Activated naive CD8-positive, alpha-beta T cell treated with anti-CD3 and anti-CD28 coated beads for 36 hours (primary cell): Measurements from ENCODE around the gene CRYBG1. TPM values are rescaled to one million over a fixed set of nuclear protein-coding genes. Genes with fewer than 3 reads are reported as not detected.
A peak's percentile ranks its signal among the peaks of the same experiment; 100 is the strongest.

Source experiments
- DNase-seq: peaks from one replicate; pipeline ENCODE4 v3.0.0; 2021
- H3K27ac Mint-ChIP-seq: one replicate; pipeline ENCODE4 v1.8.0; 2022; ENCODE audit warnings: mild to moderate bottlenecking, moderate library complexity, mixed read lengths
- H3K27me3 Mint-ChIP-seq: one replicate; pipeline ENCODE4 v1.8.0; 2022; ENCODE audit warnings: mild to moderate bottlenecking, mixed read lengths
- H3K36me3 Mint-ChIP-seq: one replicate; pipeline ENCODE4 v1.8.0; 2021; ENCODE audit warnings: mild to moderate bottlenecking, mixed read lengths
- H3K4me1 Mint-ChIP-seq: one replicate; pipeline ENCODE4 v1.8.0; 2021; ENCODE audit warnings: mixed read lengths
- H3K4me3 Mint-ChIP-seq: one replicate; pipeline ENCODE4 v1.8.0; 2022; ENCODE audit warnings: mild to moderate bottlenecking, moderate library complexity, mixed read lengths
- H3K9me3 Mint-ChIP-seq: one replicate; pipeline ENCODE4 v1.8.0; 2022; ENCODE audit warnings: mixed read lengths
- total RNA-seq, 2 experiments: library from RNA; stranded (reverse); gene quantifications; one replicate each; pipeline ENCODE4 v1.2.3, GENCODE V29; 2021

The CRYBG1 gene
- total RNA-seq, 2 experiments from 2014 or later: 20.3 to 20.4 TPM

DNA sequence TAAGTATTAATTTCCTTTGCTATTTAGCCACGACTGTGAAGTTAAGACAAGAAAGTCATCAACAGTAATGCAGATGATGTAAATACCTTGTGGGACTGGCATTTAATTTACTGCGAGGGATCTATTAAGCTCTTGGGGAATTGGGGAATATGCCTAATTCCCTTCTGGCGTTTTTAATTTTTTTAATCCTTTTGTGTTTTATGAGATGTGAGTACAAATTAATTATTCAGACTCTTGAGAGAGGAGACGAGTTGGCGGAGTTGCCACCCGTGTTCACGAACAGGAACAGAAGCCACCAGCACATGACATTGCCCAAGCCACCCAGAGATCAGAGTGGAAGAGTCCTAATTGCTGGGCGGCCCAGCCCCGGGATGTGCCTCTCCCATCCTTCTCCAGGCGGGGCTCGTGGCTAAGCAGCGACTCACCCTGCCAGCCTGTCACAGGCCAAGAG is 533 bp upstream of the CRYBG1 start:
- Mint-ChIP-seq H3K27me3 (peaks cover 66% of the 10 kb centered on the region), H3K36me3 (no peaks in the 10 kb centered on the region), H3K4me3 (peak overlapping the region; percentile 69), H3K4me1 (peaks cover 9% of the 10 kb centered on the region), H3K9me3 (no peaks in the 10 kb centered on the region), H3K27ac (no peak overlapping the region)
- DNase-seq: no peak

DNA sequence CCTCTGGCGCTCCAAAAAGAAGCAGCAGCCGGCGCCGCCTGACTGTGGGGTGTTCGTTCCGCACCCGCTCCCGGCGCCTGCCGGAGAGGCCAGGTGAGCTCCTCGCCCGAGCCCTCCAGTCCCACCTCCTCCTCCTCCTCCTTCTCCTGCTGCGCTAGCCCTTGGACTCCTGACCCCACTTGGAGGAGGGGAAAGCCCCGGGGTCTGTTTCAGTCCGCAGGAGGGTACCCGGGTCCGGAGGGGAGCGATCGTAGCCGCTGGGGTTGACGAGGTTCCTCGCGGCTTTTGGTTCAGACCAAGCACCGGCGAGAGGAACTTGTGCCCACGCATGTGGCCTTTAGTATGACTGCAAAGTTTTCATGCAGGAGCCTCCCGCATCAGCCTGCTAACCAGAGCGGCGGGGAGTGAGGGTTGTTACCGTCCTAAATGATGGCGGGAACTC is 493 bp downstream of the CRYBG1 start:
- Mint-ChIP-seq H3K9me3 (no peaks in the 10 kb centered on the region), H3K36me3 (no peaks in the 10 kb centered on the region), H3K27ac (no peak overlapping the region), H3K4me3 (peak overlapping the region; percentile 77), H3K27me3 (peaks cover 58% of the 10 kb centered on the region), H3K4me1 (peaks cover 9% of the 10 kb centered on the region)
- DNase-seq: peak; percentile 43

DNA sequence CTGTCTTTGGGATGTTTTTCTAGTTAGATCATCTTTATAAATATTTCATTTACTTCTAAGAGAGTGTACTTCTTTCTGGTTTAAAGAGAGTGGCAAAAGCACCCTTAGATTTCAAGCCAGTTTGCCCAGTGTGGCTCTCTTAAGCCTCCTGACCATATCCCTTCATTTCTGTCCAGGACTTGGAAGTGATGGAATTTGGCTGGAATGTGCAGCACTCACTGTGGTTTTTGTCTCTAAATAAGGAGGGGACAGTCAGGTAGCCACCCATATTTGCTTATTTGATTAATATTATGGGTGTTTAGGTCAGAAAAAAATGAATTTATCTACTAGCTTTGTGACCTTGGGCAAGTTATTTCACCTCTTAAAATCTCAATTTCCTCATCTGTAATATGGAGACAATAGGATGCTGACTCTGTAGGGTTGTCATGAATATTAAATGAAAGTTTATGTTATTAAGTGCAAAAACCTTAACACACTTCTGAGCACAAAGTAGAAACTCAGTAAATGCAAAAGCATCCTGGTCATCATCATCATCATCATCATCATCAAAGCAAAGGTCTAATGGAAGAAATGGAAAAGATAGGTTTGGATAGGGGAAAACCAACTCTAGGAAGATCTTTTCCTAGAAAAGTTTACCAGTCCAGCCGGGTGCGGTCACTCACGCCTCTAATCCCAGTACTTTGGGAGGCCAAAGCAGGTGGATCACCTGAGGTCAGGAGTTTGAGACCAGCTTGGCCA is 3.1 kb downstream of the CRYBG1 start:
- H3K4me3 Mint-ChIP-seq: no peak overlapping the region
- DNase-seq: no peak
- H3K36me3 Mint-ChIP-seq: no peaks in the 10 kb centered on the region
- H3K4me1 Mint-ChIP-seq: peaks cover 9% of the 10 kb centered on the region
- no peak overlapping the region for H3K27ac Mint-ChIP-seq
- no peaks in the 10 kb centered on the region for H3K9me3 Mint-ChIP-seq
- peaks cover 46% of the 10 kb centered on the region for H3K27me3 Mint-ChIP-seq

DNA sequence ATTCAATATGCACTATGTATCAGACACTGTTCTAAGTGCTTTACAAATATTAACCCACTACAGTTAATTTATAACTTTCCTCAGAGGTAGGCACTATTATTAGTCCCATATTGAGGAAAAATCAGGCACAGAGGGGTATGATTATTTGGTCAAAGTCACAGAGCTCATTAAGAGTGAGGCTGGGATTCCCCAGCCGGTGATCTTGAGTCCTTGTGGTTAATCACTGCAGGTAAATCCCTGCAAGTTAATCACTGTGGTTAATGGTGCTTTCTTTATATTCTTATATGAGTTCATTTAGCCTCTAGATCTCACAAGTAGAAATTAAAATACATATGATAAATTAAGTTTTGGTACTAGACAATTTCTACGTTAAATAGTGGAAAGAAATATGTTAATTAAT is 9.2 kb downstream of the CRYBG1 start:
- peaks cover 13% of the 10 kb centered on the region for H3K27me3 Mint-ChIP-seq
- no peak overlapping the region for H3K4me3 Mint-ChIP-seq
- H3K4me1 Mint-ChIP-seq: peaks cover 20% of the 10 kb centered on the region
- no peaks in the 10 kb centered on the region for H3K36me3 Mint-ChIP-seq
- no peak for DNase-seq
- no peaks in the 10 kb centered on the region for H3K9me3 Mint-ChIP-seq
- no peak overlapping the region for H3K27ac Mint-ChIP-seq

DNA sequence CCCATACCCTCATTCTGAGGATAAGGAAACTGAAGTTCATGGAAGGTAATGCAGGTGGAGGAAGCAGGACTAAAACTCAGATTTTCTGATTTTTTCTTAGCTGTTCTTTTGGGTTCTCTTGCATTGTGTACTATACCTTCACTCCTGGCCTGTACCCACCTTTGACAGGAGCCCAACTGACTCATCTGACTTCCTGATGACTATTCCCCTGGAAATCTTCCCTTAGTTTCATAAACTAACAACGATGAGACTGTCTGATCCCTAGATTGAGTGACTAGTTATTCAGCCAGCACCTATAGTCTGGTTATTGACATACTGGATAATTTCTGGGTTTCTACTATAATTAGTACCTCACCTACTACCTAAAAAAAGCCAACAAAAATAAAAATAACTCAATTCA is 10.1 kb downstream of the CRYBG1 start:
- Mint-ChIP-seq H3K4me1 (peaks cover 20% of the 10 kb centered on the region), H3K36me3 (no peaks in the 10 kb centered on the region), H3K27me3 (peaks cover 15% of the 10 kb centered on the region), H3K4me3 (no peak overlapping the region), H3K9me3 (no peaks in the 10 kb centered on the region), H3K27ac (no peak overlapping the region)
- DNase-seq: no peak

DNA sequence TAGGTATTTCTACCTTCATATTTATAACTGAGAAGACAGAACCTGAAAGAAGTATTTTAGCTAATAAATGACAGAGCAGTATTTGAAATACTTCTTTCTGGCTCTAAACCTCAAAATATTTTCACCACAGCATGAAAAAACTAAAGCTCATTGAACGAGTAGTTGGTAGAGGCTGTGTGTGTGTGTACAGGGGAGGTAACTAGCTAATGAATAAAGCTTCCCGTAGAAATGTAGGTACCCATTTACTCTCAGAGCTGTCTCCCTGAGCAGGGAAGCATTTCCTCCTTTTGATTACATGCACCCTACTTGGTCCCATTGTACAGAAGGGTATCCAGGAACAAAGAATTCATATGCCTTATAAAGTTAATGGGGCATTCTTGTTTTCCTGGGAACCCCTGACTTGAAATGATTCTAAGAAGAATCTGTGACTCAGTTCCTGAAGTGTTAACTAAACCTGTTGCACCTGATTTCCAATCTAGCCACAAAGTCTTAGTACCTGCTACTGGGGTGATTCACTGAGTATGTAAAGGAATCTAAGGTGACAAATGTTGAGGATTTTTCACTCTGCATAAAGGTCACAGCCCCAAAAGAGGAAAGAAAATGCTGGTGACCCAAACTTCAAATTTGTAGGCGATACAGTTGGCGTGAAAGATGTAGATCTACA is 12.5 kb downstream of the CRYBG1 start:
- H3K27ac Mint-ChIP-seq: peak overlapping the region; percentile 78
- H3K36me3 Mint-ChIP-seq: no peaks in the 10 kb centered on the region
- peak overlapping the region; percentile 11 for H3K4me3 Mint-ChIP-seq
- H3K9me3 Mint-ChIP-seq: no peaks in the 10 kb centered on the region
- peaks cover 20% of the 10 kb centered on the region for H3K27me3 Mint-ChIP-seq
- no peak for DNase-seq
- H3K4me1 Mint-ChIP-seq: peaks cover 23% of the 10 kb centered on the region

DNA sequence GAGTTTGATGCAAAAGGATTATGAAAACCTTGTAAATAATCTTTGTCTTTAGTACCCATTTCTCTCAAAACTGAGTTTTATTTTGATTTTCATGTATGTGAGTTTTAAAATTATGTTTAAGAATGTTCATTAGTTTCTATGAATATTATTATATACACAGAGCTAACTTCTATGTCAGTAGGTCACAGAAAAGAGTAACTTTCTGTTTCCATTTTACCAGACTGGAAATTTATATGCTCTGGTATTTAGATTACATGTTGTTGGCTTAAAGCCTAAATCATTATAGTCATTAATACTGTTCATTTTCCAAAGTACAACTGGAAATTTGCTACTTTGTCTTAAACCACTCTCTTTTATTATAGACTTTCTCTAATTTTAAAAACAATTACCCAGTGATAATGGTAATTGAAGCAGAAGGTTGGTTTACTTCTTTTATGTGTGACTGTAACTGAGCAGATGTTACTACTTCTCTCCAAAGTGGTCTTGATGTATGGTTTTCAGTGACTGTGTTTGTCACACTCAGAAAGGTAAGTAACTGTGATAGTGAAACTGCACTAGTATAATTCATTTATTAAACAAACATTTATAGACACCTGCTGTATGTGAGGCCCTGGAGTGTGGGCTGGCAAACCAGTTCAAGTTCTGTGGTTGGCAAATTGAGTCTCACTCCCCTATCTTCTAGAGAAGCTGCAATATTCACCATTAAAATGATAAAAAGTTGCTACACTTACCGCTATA is 13.2 kb downstream of the CRYBG1 start:
- H3K36me3 Mint-ChIP-seq: no peaks in the 10 kb centered on the region
- H3K27ac Mint-ChIP-seq: peak overlapping the region; percentile 78
- no peaks in the 10 kb centered on the region for H3K9me3 Mint-ChIP-seq
- peak; percentile 16 for DNase-seq
- H3K27me3 Mint-ChIP-seq: peaks cover 21% of the 10 kb centered on the region
- H3K4me1 Mint-ChIP-seq: peaks cover 23% of the 10 kb centered on the region
- no peak overlapping the region for H3K4me3 Mint-ChIP-seq

DNA sequence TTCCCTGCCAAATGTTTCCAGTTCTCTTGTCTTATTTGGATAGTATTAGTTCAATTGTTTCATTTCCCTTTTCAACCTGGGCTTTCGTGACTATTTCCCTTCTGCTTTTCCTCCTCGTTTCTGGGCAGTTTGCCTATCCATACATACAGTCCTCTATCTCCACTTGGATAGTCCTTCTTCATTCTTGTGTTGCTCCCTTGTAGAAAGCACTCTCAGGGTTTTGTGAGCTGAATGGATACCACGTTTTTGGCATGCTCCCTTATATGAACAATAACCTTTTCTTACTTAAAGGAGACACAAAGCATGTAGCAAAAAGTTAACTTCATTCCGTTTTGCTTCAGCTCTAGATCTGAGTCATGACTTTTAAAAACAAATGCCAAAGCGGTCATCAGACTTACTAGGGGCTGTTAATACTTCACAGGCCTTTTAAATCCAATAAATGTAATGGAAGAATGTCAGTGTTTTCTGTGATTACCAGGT is 16.6 kb downstream of the CRYBG1 start:
- Mint-ChIP-seq H3K4me1 (peaks cover 23% of the 10 kb centered on the region), H3K36me3 (no peaks in the 10 kb centered on the region), H3K27ac (peak overlapping the region; percentile 5), H3K9me3 (no peaks in the 10 kb centered on the region), H3K27me3 (peaks cover 21% of the 10 kb centered on the region), H3K4me3 (no peak overlapping the region)
- DNase-seq: no peak

DNA sequence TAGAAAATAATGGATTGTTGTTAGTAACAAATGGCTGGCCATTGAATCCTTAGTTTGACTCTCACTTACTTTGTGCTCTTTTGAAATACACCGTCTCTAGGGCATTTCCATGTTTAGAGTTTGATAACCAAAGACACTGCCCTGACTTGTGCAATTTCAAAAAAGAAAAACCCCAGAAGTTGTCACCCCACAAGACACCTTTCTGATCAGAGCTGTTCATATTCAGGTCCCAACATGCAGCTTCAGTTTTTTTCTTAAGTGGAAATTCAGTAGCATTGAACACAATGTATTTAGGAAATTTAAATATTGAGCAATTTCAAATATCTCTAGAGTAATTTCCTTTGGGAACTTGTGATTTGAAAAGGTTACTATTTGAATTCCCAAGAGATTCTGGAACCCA is 19.4 kb downstream of the CRYBG1 start:
- H3K4me3 Mint-ChIP-seq: no peak overlapping the region
- H3K27me3 Mint-ChIP-seq: peaks cover 24% of the 10 kb centered on the region
- H3K9me3 Mint-ChIP-seq: no peaks in the 10 kb centered on the region
- DNase-seq: no peak
- no peaks in the 10 kb centered on the region for H3K36me3 Mint-ChIP-seq
- no peak overlapping the region for H3K27ac Mint-ChIP-seq
- H3K4me1 Mint-ChIP-seq: peaks cover 6% of the 10 kb centered on the region

DNA sequence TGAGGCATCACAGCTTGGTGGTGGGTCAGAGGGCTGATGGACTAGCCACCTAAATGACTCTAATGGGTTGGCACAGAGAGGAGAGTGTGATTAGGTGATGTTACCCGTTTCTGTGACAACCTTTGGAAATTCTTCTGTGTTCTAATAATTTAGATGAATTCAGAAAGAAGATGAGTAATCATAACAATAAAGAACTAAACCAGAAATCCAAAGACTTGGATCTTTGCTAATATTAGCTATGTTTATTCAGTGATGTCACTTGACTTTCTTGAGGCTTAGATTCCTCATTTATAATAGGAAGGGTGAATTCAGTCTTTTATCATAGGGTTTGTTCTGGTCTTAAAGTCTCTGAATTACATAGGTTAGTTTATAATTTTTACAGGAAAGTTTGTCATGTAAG is 19.9 kb downstream of the CRYBG1 start:
- H3K4me3 Mint-ChIP-seq: no peak overlapping the region
- H3K4me1 Mint-ChIP-seq: peaks cover 6% of the 10 kb centered on the region
- H3K9me3 Mint-ChIP-seq: no peaks in the 10 kb centered on the region
- no peak for DNase-seq
- peaks cover 25% of the 10 kb centered on the region for H3K27me3 Mint-ChIP-seq
- H3K27ac Mint-ChIP-seq: no peak overlapping the region
- no peaks in the 10 kb centered on the region for H3K36me3 Mint-ChIP-seq

DNA sequence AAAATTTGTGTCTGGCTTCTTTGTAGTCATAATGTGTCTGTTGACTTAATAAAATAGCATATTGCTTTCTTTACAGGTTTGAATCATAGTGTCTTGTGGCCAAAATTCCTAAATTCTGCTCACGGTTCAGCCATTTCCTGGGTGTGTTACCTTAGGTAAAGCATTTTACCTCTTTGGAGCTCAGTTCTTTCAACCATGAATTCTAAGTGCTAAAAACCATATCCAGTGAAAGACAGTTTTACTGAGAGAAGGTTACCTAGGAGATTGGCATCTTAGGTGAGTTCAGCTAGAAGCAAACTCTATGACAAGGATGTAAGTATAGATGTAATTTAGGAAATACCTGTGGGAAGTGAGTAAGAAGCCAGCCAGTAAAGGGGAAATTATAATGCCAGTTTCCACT is 20.7 kb downstream of the CRYBG1 start:
- no peak overlapping the region for H3K4me3 Mint-ChIP-seq
- H3K27ac Mint-ChIP-seq: no peak overlapping the region
- no peaks in the 10 kb centered on the region for H3K9me3 Mint-ChIP-seq
- no peak for DNase-seq
- peaks cover 6% of the 10 kb centered on the region for H3K4me1 Mint-ChIP-seq
- H3K36me3 Mint-ChIP-seq: no peaks in the 10 kb centered on the region
- H3K27me3 Mint-ChIP-seq: peaks cover 21% of the 10 kb centered on the region

DNA sequence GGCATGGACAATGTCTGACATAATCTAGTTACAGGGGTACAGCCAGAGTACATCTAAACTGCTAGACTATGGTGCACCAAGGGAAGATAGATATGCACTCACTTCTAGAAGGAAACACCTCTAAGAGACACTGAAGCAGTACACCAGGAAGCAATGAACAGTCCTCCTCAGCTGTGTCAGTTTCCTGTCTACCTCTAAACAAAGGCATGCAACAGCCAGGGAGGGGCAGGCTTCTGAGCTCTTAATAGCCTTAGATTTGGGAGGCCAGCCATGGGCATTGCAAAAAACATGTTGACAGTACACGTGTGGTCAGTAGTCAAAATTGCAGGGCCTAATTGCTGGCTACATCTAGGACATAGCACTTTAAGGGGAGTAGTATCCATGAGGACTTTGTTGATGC is 21.4 kb downstream of the CRYBG1 start:
- no peak overlapping the region for H3K4me3 Mint-ChIP-seq
- peaks cover 15% of the 10 kb centered on the region for H3K27me3 Mint-ChIP-seq
- H3K36me3 Mint-ChIP-seq: no peaks in the 10 kb centered on the region
- no peak overlapping the region for H3K27ac Mint-ChIP-seq
- H3K4me1 Mint-ChIP-seq: peaks cover 6% of the 10 kb centered on the region
- DNase-seq: no peak
- H3K9me3 Mint-ChIP-seq: no peaks in the 10 kb centered on the region

DNA sequence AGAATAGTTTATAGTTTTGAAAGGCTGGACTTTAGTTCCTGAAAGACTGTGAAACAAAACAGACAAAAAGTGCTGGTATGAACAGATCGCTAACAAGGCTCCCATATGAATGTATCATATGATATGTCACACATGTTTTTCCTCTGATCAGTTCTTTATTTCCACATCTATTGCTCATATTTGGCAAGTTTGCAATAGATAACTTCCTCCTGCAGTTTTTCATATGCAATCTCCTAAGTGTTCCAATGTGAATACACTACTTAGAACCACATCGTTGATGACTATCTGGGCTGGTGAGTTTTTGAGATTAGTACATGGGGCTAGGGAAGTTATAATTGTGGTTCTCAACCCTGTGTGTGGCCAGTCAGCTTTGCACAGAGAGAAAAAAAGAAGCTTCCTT is 23.1 kb downstream of the CRYBG1 start:
- no peak overlapping the region for H3K4me3 Mint-ChIP-seq
- H3K36me3 Mint-ChIP-seq: no peaks in the 10 kb centered on the region
- peaks cover 3% of the 10 kb centered on the region for H3K4me1 Mint-ChIP-seq
- H3K9me3 Mint-ChIP-seq: no peaks in the 10 kb centered on the region
- peaks cover 4% of the 10 kb centered on the region for H3K27me3 Mint-ChIP-seq
- H3K27ac Mint-ChIP-seq: no peak overlapping the region
- no peak for DNase-seq

DNA sequence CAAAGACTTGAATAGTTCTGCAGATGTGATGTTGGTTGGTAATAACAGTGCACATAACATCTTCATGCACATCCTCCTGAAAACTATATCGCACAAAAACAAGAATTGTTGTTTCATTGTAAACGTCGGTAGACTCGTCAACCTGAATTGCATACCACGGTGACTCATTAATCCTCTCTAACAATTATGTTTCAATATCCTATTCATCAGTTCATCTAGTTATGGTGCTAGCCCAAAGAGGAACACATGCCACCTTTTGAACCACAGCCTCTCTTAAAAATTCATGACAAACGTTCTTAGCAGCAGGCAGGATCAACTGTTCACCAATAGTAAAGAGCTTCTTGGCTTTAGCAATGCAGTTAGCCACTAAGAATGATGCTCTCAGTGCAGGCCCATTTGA is 25.0 kb downstream of the CRYBG1 start:
- H3K4me1 Mint-ChIP-seq: peaks cover 3% of the 10 kb centered on the region
- no peaks in the 10 kb centered on the region for H3K36me3 Mint-ChIP-seq
- H3K4me3 Mint-ChIP-seq: no peak overlapping the region
- DNase-seq: no peak
- peaks cover 4% of the 10 kb centered on the region for H3K27me3 Mint-ChIP-seq
- H3K9me3 Mint-ChIP-seq: no peaks in the 10 kb centered on the region
- H3K27ac Mint-ChIP-seq: no peak overlapping the region

DNA sequence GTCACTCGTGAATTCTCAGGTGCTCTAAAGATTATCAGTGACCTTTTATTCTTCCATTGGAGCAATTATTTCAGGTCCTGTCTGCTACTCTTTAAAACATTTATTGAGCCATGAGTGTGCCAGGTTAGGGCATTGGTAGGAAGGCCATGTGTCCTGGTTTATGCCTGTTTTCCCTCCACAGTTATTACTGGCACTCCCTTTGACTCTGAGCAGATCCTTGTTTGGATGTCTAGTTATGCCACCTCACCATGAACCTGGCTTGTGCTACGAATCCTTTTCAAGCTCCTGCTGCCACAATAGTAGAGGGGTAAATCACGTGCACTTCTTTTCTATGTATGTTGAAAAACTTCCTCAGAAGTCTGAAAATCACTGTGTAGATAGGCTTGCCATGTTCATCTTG is 27.4 kb downstream of the CRYBG1 start:
- H3K4me1 Mint-ChIP-seq: no peaks in the 10 kb centered on the region
- DNase-seq: no peak
- no peaks in the 10 kb centered on the region for H3K36me3 Mint-ChIP-seq
- H3K9me3 Mint-ChIP-seq: no peaks in the 10 kb centered on the region
- no peak overlapping the region for H3K4me3 Mint-ChIP-seq
- H3K27me3 Mint-ChIP-seq: peaks cover 13% of the 10 kb centered on the region
- H3K27ac Mint-ChIP-seq: no peak overlapping the region
